K562 (cell line): ENCODE measurements around the gene NFIC. TPM values are rescaled to one million over a fixed set of nuclear protein-coding genes. Genes with fewer than 3 reads are reported as not detected.

Experiments used
- ATAC-seq: fragments of 200-7000 bp; cut with Tn5 transposase; 3 replicates; pipeline ENCODE4 v1.9.1; 2020; ENCODE audit warnings: moderate library complexity
- BruUV-seq: library from RNA; stranded (reverse); fragments of 400-500 nt; replicated peaks from 2 replicates; lab custom pipeline; 2021; lab: Mats Ljungman, UMichigan
- CTCF ChIA-PET: fragments of 300-600 bp; formaldehyde crosslinking; extraction: SDS; loops from one replicate; lab custom pipeline; 2021; ENCODE audit warnings: low intra/inter-chr PET ratio; lab: Yijun Ruan, JAX
- POLR2A ChIA-PET: fragments of 300-600, 350-650 bp; sonication (Branson Sonifier 250); formaldehyde crosslinking; extraction: SDS; loops from one replicate; lab custom pipeline; 2021; ENCODE audit warnings: antibody characterized with exemption, inconsistent platforms; lab: Yijun Ruan, JAX
- DNase-seq, 4 experiments: peaks; one replicate each; pipeline versions ENCODE4 v3.0.0 to v3.0.0-alpha.2; 2011 to 2018; ENCODE audit warnings: low spot score in 3 of 4, mixed read lengths in 3 of 4; ENCODE audit errors: extremely low read depth in 1 of 4
- FAIRE-seq: peaks from 2 replicates; lab custom pipeline; 2011; peaks lifted over from hg19 to GRCh38; lab: Jason Lieb, UNC
- H2AFZ ChIP-seq: 2 replicates; pipeline ENCODE4 v1.6.0; 2011; ENCODE audit warnings: low read depth, low read length, control low read depth, inconsistent platforms
- H3K27ac ChIP-seq: fragments of 200-600 bp; 3 replicates; pipeline ENCODE4 v1.8.0; 2011; ENCODE audit warnings: low read depth, mild to moderate bottlenecking, control low read depth, inconsistent platforms, low read length, moderate library complexity, mixed read lengths; ENCODE audit errors: extremely low read depth
- H3K27me3 ChIP-seq, 2 experiments: fragments of 300-600 bp in 1 of 2; 2 replicates in 1 of 2; 3 replicates in 1 of 2; pipeline versions ENCODE4 v1.6.0 to v1.8.0; 2011; ENCODE audit warnings: inconsistent platforms in 2 of 2, low read length in 2 of 2, mild to moderate bottlenecking in 1 of 2, mixed read lengths in 1 of 2, moderate library complexity in 1 of 2; ENCODE audit not compliant: control insufficient read depth in 2 of 2, insufficient read depth in 2 of 2
- H3K36me3 ChIP-seq: fragments of 300-600 bp; 3 replicates; pipeline ENCODE4 v1.8.0; 2011; ENCODE audit warnings: mild to moderate bottlenecking, low read length, inconsistent platforms; ENCODE audit not compliant: control insufficient read depth, insufficient read depth
- H3K4me1 ChIP-seq, 2 experiments: fragments of 200-600 bp in 1 of 2; replicated peaks in 1 of 2; 2 replicates in 1 of 2; 3 replicates in 1 of 2; pipeline versions ENCODE4 v1.5.1 to v1.8.0; 2011; ENCODE audit warnings: inconsistent platforms in 2 of 2, low read length in 2 of 2, mild to moderate bottlenecking in 1 of 2, mixed read lengths in 1 of 2, moderate library complexity in 1 of 2; ENCODE audit not compliant: control insufficient read depth in 2 of 2, insufficient read depth in 2 of 2
- H3K4me2 ChIP-seq: 2 replicates; pipeline ENCODE4 v1.6.1; 2011; ENCODE audit warnings: low read length, control low read depth, inconsistent platforms, mixed read lengths; ENCODE audit not compliant: insufficient read depth
- H3K4me3 ChIP-seq: fragments of 200-600 bp; sonication (generic), shearing (Covaris generic); 2 replicates; pipeline ENCODE4 v1.5.1; 2016; ENCODE audit warnings: control low read depth, inconsistent platforms
- H3K79me2 ChIP-seq: fragments of 200-600 bp; 3 replicates; pipeline ENCODE4 v1.8.0; 2011; ENCODE audit warnings: low read length, inconsistent platforms; ENCODE audit not compliant: control insufficient read depth, insufficient read depth
- H3K9ac ChIP-seq, 2 experiments: 2 replicates each; pipeline versions ENCODE4 v1.6.0 to v1.6.1; 2011; ENCODE audit warnings: low read depth in 2 of 2, low read length in 2 of 2, control low read depth in 1 of 2, inconsistent platforms in 1 of 2, mild to moderate bottlenecking in 1 of 2, mixed read lengths in 1 of 2; ENCODE audit not compliant: insufficient read depth in 1 of 2
- H3K9me1 ChIP-seq: one replicate; pipeline ENCODE4 v1.6.0; 2011; ENCODE audit warnings: inconsistent platforms, mild to moderate bottlenecking, low read length, moderate library complexity; ENCODE audit not compliant: control insufficient read depth, insufficient read depth
- H3K9me3 ChIP-seq: replicated peaks from 2 replicates; pipeline ENCODE4 v1.5.1; 2011; ENCODE audit warnings: low read depth, low read length, inconsistent platforms; ENCODE audit not compliant: control insufficient read depth, insufficient read depth
- H4K20me1 ChIP-seq: replicated peaks from 2 replicates; pipeline ENCODE4 v1.6.1; 2011; ENCODE audit warnings: low read length, inconsistent platforms, mixed read lengths; ENCODE audit not compliant: control insufficient read depth, insufficient read depth
- BCOR ChIP-seq: fragments of 450-650 bp; IDR thresholded peaks from 2 replicates; pipeline ENCODE4 v1.6.1; 2016
- ELK1 ChIP-seq: sonication (generic); formaldehyde crosslinking; IDR thresholded peaks from 2 replicates; pipeline ENCODE4 v1.8.1; 2022; ENCODE audit warnings: missing genetic modification reagents
- FOXK2 ChIP-seq, 2 experiments: fragments of 450-650 bp; IDR thresholded peaks in 1 of 2; conservative IDR thresholded peaks in 1 of 2; 2 replicates each; pipeline ENCODE4 v1.6.1; 2016; ENCODE audit warnings: low read depth in 2 of 2, mild to moderate bottlenecking in 1 of 2
- KDM1A ChIP-seq, 2 experiments: fragments of 450-650 bp; IDR thresholded peaks; 2 replicates each; pipeline ENCODE4 v1.6.1; 2016; ENCODE audit warnings: mild to moderate bottlenecking in 2 of 2
- PTBP1 ChIP-seq: fragments of 200-400 bp; formaldehyde crosslinking; IDR thresholded peaks from 2 replicates; pipeline ENCODE4 v1.6.1; 2017; ENCODE audit warnings: low read depth, low read length
- RBM25 ChIP-seq: fragments of 200-400 bp; formaldehyde crosslinking; IDR thresholded peaks from 2 replicates; pipeline ENCODE4 v1.6.1; 2018; ENCODE audit warnings: low read length, low read depth, moderate library complexity; ENCODE audit not compliant: severe bottlenecking
- SMARCA5 ChIP-seq: fragments of 450-650 bp; IDR thresholded peaks from 2 replicates; pipeline ENCODE4 v1.6.1; 2016
- SRF ChIP-seq, 2 experiments: fragments of 250-450, 450-650 bp in 1 of 2; sonication (Bioruptor Pico) in 1 of 2; sonication (generic) in 1 of 2; formaldehyde crosslinking; IDR thresholded peaks; 2 replicates each; pipeline versions ENCODE4 v1.5.0 to v1.5.1; 2020 to 2022; ENCODE audit warnings: mild to moderate bottlenecking in 1 of 2, missing genetic modification reagents in 1 of 2
- ZFP36 ChIP-seq: fragments of 150-350 bp; IDR thresholded peaks from 2 replicates; pipeline ENCODE4 v1.6.1; 2018; ENCODE audit warnings: low read length, low read depth; ENCODE audit not compliant: partially characterized antibody
- ZNF436 ChIP-seq: fragments of 250-450, 450-650 bp; sonication (Bioruptor Pico); formaldehyde crosslinking; IDR thresholded peaks from 2 replicates; pipeline ENCODE4 v1.7.0; 2020; ENCODE audit warnings: mild to moderate bottlenecking
- WGBS: fragments of 100-300 bp; shearing (Covaris generic); methylation state at CpG from one replicate; pipeline ENCODE4 v1.1.6; 2016; ENCODE audit warnings: low coverage, mixed read lengths; ENCODE audit not compliant: insufficient coverage; ENCODE audit errors: missing lambda C conversion rate; 5-methylcytosine and 5-hydroxymethylcytosine counted together
- in situ Hi-C: fragments of 300-500 bp; cut with MboI; formaldehyde crosslinking; loops from 4 replicates; pipeline ENCODE4 v1.15.0; 2018; ENCODE audit warnings: inconsistent platforms, mixed read lengths
- intact Hi-C: fragments of 100-400 bp; cut with micrococcal nuclease; formaldehyde crosslinking; loops from 2 replicates; pipeline ENCODE4 v1.14.2; 2022
- polyA plus RNA-seq, 8 experiments: library from polyadenylated mRNA; depleted of rRNA in 4 of 8; stranded (reverse) in 5 of 8; unstranded in 3 of 8; fragments of >200 nt; fragmentation: Nextera tagmentation in 2 of 8; fragmentation: Illumina TruSeq in 1 of 8; extraction: Ambion mirVana in 2 of 8; extraction: Trizol in 1 of 8; gene quantifications; 2 replicates each; pipeline versions ENCODE4 v1.2.1 to v1.2.3, GENCODE V29; 2011 to 2014; ENCODE audit warnings: inconsistent platforms in 1 of 8, missing spikeins in 1 of 8
- total RNA-seq, 7 experiments: library from RNA; depleted of rRNA in 6 of 7; stranded (reverse); fragments of >200 nt in 6 of 7; fragmentation: Illumina TruSeq in 2 of 7; extraction: Trizol in 2 of 7; gene quantifications; 2 replicates each; pipeline versions ENCODE4 v1.2.1 to v1.2.3, GENCODE V29; 2011 to 2021; ENCODE audit warnings: low replicate concordance in 1 of 7

Gene NFIC
- total and polyA plus RNA-seq, 9 of the 15 experiments (the other 6 are each of a cell fraction or from before 2014, with no cell fraction given): 0.71 to 62.1 (median 6.9) TPM

GRCh38 chr19:3323658-3324057 lies 42.7 kb upstream of the NFIC start:
- H3K79me2 ChIP-seq: no peaks in the 10 kb centered on the region
- FAIRE-seq: no peak
- no peaks in the 10 kb centered on the region for H3K9me1 ChIP-seq
- H2AFZ ChIP-seq: no peak overlapping the region
- WGBS: 0% methylated on average over 2 of the region's 2 CpGs
- H3K9me3 ChIP-seq: no peaks in the 10 kb centered on the region; the same call in 1 of the 2 replicates
- DNase-seq: no peak
- POLR2A ChIA-PET: no interaction called here
- H3K27ac ChIP-seq: no peak overlapping the region
- peaks cover 0 to 9% of the 10 kb centered on the region in 2 experiments; a peak in 3 of 5 replicates for H3K4me1 ChIP-seq
- no peak overlapping the region for H3K4me3 ChIP-seq
- ATAC-seq: no peak
- in situ Hi-C loops: loop anchor here (10.0 kb wide), 1 partner anchor 381 kb away; the partner anchor contains the start of genes PIP5K1C and TJP3
- H3K4me2 ChIP-seq: no peak overlapping the region
- BruUV-seq: no TSS peak
- CTCF ChIA-PET: interaction anchor here (1.5 kb wide), 1 partner anchor 147 kb away, joined by 11 read pairs; no protein-coding TSS in a partner anchor
- H3K9ac ChIP-seq: no peak overlapping the region
- H3K36me3 ChIP-seq: no peaks in the 10 kb centered on the region
- no peaks in the 10 kb centered on the region for H3K27me3 ChIP-seq
- peaks cover 5% of the 10 kb centered on the region; the same call in 1 of the 2 replicates for H4K20me1 ChIP-seq
- intact Hi-C loops: loop anchor here (10.0 kb wide), 1 partner anchor 381 kb away; the partner anchor contains the start of genes PIP5K1C and TJP3
- no peak for TF ChIP-seq SRF (CRISPR knock-in tag; IDR thresholded peaks at IDR 0.05)
- peak; percentile 89 for TF ChIP-seq BCOR
- TF ChIP-seq KDM1A (IDR thresholded peaks at IDR 0.05): peak in 1 of 2 experiments; percentile 59; a peak in 1 of 4 replicates
- TF ChIP-seq SMARCA5: peak; percentile 68; the same call in 1 of the 2 replicates
- peak; percentile 88 for TF ChIP-seq RBM25
- no peak for TF ChIP-seq ELK1 (CRISPR knock-in tag)
- TF ChIP-seq PTBP1: 0 out of 2 replicates have a peak, but pooled peaks have one; percentile 59
- TF ChIP-seq FOXK2 (conservative IDR thresholded peaks at IDR 0.05 in 1 of 2, IDR thresholded peaks at IDR 0.05 in 1 of 2; ENCODE audit: low read depth in 2 of 2): no peak
- TF ChIP-seq ZFP36: peak; percentile 97
- TF ChIP-seq ZNF436 (CRISPR knock-in tag): peak; percentile 80; the same call in 1 of the 2 replicates
